GM12801 (cell line): Measurements from ENCODE around the gene SCNN1G.

Experiments
- CTCF ChIP-seq: IDR thresholded peaks from one replicate; pipeline ENCODE4 v1.5.1; 2011; ENCODE audit warnings: control low read depth; ENCODE audit not compliant: insufficient read length; ENCODE audit errors: extremely low read depth

SCNN1G gene

GRCh38 chr16:23244122-23244521 is 61.6 kb downstream of the SCNN1G start:
- TF ChIP-seq CTCF = no peak

- no peak for TF ChIP-seq CTCF
Observed at GRCh38 chr16:23245268-23245667, 62.7 kb downstream of the SCNN1G start.

DNA sequence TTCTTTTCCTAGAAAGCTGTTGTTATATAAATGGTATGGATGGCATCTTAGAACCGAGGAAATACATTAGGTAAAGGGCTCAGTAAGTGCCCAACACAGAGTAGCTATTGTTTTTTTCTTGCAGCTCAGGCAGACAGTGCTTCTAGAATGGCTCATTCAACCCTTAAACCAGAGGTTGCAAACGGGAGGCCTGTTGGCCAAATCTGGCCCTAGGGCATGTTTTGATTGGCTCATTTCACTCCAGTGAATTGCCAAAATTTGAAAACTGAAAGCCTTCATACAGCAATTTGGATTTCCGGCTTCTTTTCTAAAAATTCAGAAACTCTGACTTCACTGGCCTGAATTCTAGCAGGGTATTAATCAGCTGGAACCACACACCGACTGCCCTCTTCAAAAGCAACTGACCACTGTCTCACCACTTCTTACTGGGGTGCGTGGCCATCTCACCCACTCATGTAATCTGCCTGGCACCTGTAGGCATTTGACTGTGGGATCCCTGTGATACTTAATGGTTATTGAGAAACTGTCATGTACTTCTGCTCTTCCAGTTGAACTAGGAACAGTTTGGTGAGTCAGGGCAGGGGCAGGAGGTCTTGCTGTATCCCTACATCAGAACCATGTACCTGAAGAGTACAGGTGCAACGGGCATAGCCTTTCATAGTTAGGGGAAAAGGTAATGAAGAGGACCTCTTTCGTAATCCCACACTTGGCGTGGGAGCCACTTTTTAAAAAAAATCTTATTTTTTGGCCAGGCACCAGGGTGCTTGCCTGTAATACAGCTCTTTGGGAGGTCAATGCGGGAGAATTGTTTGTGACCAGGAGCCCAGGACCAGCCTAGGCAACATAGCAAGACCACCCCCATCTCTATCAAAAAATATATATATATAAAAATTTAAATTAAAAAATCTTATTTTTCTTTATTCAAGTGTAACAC is 66.0 kb downstream of the SCNN1G start:
- TF ChIP-seq CTCF = no peak

DNA sequence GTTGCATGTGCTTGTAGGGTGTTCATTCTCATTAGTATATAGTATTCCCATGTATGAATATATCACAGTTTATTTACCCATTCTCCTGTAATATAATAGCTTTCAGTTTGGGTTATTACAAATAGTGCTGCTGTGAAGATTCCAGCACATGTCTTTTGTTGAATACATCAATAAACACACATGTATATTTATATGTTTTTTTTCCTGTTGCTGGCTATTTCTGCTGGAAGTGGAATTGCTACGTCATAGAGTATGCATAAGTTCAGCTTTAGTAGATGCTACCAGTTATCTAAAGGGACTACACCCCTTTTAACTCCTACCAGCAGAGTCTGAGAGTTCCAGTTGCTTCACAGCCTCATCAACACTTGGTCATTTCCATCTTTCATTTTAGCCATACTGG is 67.3 kb downstream of the SCNN1G start:
- TF ChIP-seq CTCF = no peak

- no peak for TF ChIP-seq CTCF
Observed at GRCh38 chr16:23252310-23252709, 69.8 kb downstream of the SCNN1G start.

DNA sequence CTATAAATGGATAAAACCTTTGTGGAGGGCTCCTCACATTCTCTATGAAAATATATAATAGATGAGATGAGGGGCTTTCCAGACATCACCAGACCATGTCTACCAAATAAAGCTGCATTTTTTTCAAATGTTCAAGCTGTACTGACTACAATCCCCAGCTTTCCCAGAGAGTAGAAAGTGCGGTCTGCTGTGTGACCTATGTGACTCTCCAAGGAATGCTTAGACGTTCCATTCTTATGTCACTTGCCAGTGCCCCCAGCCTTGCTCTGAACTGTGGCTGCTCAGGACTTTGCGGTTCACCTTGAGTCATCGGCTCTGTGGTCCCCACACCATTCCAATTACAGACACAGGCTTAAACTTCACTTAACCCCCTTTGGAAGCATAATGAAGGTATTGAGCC is 71.8 kb downstream of the SCNN1G start:
- TF ChIP-seq CTCF = no peak

DNA sequence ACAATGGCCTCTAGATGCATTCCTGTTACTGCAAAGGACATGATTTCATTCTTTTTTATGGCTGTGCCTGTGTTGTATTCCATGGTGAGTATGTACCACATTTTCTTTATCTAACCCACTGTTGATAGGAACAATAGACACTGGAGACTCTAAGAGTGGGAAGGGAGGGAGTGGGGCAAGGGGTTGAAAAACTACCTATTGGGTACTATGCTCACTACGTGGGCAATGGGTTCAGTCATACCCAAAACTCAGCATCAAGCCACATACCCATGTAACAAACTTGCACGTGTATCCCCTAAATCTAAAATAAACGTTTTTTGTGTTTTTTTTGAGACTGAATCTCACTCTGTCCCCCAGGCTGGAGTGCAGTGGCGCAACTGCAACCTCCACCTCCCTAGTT is 72.5 kb downstream of the SCNN1G start:
- TF ChIP-seq CTCF = no peak
